GM19328 (cell line): Measurements from ENCODE around the gene KCNK3.

Source experiments
- ATAC-seq: cut with Tn5 transposase; IDR thresholded peaks from one replicate; pipeline ENCODE4 v1.9.1; 2021; ENCODE audit warnings: mild to moderate bottlenecking, moderate library complexity; ENCODE audit not compliant: unreplicated experiment

Gene KCNK3

DNA sequence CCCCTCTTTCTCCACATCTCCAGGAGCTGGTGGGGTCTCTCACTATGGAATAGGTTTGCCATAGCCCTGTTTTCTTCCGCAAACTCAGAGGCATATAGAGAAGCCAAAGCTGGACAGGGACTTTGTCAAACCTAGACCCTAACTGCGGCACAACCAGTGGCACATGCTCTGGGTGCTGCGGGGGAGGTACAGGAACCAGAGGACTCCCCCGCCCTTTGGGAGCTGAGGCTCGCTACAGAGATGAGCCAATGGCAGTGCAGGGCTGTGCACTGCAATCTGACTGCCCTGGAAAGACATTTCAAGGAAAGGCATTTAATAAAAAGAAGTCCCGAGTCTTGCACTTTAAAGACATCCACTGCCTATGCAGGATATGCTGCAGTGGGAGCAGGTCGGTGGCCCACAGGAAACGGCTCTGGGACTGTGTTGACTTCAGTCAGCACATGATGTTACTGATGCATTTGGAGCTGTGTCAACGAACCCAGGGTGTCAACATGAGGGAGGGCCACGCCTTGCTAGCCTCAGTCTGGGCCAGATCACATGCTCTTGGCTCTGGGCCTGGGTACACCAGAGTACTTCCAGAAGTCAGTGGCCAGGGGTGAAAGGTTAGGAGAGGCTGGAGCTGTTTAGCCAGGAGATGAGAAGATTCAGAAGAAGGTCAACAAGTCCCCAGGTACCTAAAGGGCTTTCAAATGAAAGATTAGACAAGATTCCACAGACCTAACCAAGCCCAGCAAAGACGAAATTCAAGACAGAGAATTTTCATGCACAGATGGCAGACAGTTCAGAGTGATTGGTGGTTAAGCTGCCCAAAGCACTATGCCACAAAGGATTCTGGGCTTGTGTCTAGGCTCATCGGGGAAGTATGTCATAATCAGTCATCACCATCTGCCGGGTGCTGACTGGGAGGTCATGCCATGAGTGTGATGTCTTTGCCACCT is 79.8 kb downstream of the KCNK3 start:
- no peak for ATAC-seq

DNA sequence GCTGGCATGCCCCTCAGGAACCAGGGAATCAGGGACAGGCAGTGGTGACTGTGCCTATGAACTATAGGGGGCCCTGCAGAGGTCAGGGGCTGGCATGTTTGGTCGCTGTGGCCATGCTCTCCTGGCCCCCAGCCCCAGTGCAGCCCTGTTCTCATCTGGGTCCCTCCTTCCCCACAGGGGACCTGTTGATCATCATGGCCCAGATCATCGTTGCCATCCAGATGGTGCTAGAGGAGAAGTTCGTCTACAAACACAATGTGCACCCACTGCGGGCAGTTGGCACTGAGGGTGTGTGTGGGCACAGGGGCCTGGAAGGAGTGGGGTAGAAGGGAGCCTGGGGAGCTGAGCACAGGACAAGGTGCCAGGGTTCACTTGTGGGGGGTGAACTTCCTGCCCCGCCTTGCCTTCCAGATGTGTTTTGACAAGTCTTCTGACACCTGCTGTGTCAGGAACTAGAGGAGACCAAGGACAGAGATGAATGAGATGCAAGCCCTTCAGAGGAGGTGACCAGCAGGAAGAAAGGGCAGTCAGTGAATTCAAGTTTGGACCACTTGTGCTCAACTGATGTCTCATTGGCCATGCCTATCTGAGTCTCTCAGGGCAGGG is 83.8 kb downstream of the KCNK3 start:
- ATAC-seq: no peak

GRCh38 chr2:26778098-26778497 is 85.6 kb downstream of the KCNK3 start:
- no peak for ATAC-seq

- ATAC-seq: no peak
Observed at GRCh38 chr2:26778507-26778906, 86.0 kb downstream of the KCNK3 start.

DNA sequence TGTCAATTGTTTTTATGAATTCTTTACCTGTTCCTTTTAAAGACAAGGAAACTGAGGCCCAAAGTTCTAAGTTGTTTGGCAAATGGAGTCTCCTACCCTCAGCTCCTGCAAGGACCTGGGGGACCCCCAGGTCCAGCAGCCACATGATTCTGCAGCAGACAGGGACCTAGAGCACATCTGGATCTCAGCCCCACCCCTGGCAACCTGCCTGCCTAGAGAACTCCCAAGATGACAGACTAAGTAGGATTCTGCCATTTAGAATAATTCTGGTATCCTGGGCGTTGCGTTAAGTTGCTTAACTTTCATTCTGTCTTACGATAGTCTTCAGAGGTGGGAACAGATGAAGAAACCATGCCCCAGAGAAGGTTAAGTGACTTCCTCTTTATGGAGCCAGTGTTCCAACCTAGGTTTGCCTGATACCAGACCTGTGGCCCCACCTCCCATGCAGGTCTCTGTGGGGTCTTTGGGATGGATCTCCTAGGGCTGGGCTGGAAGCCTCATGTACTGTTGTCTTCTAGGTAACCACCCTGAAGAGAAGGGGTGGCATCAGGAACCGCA is 87.8 kb downstream of the KCNK3 start:
- no peak for ATAC-seq
